SK-N-DZ (cell line): Measurements from ENCODE around the gene AVPR2.
A peak's percentile ranks its signal among the peaks of the same experiment; 100 is the strongest.

Experiments
- DNase-seq: peaks from one replicate; pipeline ENCODE4 v3.0.0-alpha.2; 2015; ENCODE audit warnings: low spot score

Gene AVPR2

GRCh38 chrX:153870791-153871360 lies 33.6 kb upstream of the AVPR2 start:
- DNase-seq, result no peak

DNA sequence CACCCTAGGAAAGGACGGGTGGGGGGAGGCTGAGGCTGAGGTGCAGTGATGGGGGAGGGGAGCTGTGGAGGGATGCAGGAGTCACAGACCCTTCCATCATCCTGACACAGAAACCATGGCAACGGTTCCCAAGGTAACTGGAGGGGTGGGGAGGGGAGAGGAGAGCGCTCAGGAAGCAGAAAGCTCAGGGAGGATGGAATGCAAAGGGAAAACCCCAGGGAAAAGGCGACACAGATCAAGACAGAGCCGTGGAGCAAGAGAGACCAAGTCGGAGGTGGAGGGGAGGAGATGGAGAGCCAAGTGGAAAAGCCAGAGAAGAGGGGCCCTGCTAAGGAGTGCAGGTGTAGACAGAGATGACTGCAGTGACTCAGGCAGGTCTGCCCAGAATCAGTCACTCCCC lies 33.0 kb upstream of the AVPR2 start:
- peak; percentile 87 for DNase-seq

DNA sequence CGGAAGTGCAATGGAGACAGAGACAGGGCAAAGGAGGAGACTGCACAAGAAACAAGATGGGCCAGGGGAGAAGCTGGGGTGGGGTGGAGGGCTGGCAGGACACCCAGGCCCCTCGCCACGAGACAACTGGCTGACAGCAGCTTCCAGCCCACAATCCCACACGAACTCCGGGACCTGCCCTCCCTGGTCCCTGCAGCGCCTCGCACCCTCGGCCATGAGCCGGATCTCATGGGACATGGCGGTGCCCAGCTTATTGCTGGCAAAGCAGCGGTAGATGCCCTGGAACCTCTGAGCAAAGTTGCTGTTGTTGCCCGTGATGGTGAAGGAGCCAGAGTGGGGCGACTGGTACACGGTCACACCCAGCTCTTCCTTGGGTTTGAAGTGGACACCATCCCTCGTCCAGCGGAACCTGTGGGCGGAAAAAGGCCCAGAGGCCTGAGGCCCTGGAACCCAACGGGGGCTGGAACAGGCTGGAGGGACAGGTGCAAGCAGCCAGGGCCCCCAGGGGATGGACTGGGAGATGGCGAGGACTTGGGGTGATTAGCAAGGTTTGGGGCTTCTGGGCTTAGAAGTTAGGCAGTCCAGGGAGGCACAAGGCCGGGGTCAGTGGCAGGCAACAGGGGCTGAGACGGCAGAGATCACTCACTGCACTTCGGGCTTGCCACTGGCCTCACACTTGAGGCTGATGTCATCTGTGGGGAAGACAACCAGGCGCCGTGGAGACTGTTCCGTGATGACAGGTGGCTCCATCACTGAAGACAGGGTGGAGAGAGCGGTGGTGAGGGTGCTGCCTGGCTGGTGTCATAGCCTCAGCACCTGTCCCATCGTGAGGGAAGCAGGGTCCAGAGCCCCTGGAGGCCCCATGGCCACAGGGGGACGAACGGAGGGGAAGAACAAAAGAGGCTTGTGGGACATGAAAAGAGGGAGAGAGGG lies 32.3 kb upstream of the AVPR2 start:
- DNase-seq, result peak; percentile 54

DNA sequence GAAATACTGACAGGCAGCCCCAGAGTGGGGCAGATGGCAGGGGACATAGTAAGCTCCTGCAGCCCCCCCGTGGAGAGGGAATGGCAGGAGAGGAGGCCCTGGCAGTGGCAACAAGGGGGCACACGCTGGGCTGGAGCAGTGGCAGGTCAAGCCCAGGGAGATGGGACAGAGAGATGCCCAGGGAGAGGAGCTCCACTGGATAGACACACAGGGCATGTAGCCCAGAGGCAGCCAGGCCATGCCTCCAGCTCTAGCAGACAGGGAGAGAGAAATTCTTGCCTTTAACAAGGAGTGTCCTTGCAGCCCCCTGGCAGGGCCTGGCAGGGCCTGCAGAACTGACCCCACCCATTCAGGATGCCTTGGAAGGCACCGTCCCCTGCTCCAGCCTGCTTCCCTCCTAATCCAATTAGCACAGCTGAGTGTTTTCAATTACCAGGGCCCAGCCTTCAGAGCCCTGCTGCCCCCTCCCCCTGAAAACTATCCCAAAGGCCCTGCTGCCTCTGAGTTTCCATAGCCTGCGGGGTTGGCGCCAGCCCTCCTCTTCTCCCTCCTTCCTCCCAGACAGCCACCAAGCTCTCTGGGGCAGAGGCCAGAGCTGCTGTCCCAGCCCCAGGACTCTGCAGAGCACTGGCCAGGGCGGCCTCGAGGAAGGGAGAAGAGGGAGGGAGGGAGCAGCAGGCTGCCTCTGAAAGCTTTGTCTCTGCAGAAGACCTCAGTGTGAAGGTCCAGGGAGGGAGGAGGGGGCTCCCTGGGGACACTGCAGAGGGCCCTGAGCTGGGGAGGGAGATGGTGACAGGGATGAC lies 31.0 kb upstream of the AVPR2 start:
- DNase-seq, result peak; percentile 94

GRCh38 chrX:153874085-153874365 lies 30.4 kb upstream of the AVPR2 start:
- DNase-seq, result no peak

DNA sequence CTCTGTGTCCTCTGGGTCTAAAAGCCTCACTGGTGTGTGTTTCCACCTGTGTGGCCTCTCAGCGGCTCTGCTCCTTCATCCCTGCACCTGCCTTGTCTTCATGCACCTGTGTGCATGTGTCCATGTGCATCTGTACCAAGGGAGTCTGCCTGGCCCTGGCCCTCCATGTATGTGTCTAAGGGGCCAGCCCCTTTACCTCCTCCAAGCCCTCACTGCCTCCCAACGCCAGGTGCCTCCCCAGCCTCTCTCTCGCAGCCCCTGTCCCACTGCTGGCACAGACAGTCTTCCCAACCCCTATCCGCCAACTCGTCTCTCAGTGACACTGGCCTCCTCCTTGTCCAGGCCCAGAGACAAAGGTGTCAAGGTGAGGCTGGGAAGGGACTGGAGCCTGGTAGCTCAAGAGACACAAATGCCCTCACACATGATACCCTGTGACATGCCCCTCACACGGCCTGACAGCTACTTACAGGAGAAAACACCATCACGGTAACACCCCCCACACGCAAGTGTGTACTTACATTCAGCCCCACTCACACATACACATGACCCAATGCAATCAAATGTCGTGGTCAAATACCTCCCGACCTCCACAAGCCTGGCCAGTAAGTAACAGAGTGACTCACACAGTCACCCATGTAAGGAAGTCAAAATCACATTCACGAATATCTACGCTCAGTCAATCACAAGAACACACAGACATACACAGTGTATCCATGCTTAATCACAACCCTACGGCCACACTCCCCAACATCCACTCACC lies 29.9 kb upstream of the AVPR2 start:
- DNase-seq, result no peak

GRCh38 chrX:153875391-153876111 lies 28.9 kb upstream of the AVPR2 start:
- DNase-seq, result no peak

- DNase-seq, result no peak
These were observed 28.4 kb upstream of the AVPR2 start for GRCh38 chrX:153876112-153876491.

- DNase-seq, result no peak
These were observed 26.8 kb upstream of the AVPR2 start for GRCh38 chrX:153877571-153878261.

GRCh38 chrX:153878345-153878744 lies 26.1 kb upstream of the AVPR2 start:
- no peak for DNase-seq

- peak; percentile 75 for DNase-seq
These were observed 25.4 kb upstream of the AVPR2 start for GRCh38 chrX:153878969-153879653.

GRCh38 chrX:153879741-153880439 lies 24.6 kb upstream of the AVPR2 start:
- DNase-seq, result no peak

GRCh38 chrX:153880440-153880815 lies 24.0 kb upstream of the AVPR2 start:
- no peak for DNase-seq

- no peak for DNase-seq
These were observed 23.2 kb upstream of the AVPR2 start for GRCh38 chrX:153881281-153881680.

- no peak for DNase-seq
These were observed 22.4 kb upstream of the AVPR2 start for GRCh38 chrX:153882086-153882498.

DNA sequence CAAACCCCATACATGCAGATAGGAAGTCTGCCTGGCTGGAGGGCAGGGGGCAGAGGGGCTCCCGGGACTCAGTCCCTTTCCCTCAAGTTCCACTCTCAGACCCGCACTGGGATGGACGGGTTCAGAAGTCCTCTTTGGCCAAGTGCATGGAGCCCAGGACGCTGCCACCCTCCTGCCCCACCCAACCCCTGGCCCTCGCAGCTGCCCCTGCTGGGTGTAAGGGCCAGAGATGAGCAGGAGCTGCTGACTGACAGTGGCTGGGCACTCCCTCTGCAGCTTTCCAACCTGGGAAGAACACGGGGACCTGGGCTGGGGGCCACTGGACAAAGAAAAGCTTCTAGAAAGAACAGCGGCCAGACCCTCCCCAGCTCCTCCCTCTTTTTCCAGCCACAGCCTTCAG lies 21.9 kb upstream of the AVPR2 start:
- no peak for DNase-seq

- DNase-seq, result peak; percentile 61
These were observed 21.2 kb upstream of the AVPR2 start for GRCh38 chrX:153883163-153883843.

GRCh38 chrX:153884136-153884535 lies 20.3 kb upstream of the AVPR2 start:
- DNase-seq, result no peak

- DNase-seq, result no peak
These were observed 19.9 kb upstream of the AVPR2 start for GRCh38 chrX:153884590-153884989.
